RWPE2 (cell line): ENCODE data around the gene RABGAP1L.

Source experiments
- ATAC-seq: fragments of 200-7000 bp; cut with Tn5 transposase; 3 replicates; pipeline ENCODE4 v1.9.1; 2021; ENCODE audit warnings: low read depth
- DNase-seq: peaks from one replicate; pipeline ENCODE4 v3.0.0-alpha.2; 2020; ENCODE audit warnings: low spot score
- H3K27ac ChIP-seq: fragments of 450-650 bp; 2 replicates; pipeline ENCODE4 v1.5.1; 2017; ENCODE audit warnings: mild to moderate bottlenecking; ENCODE audit not compliant: poor library complexity, severe bottlenecking
- H3K27me3 ChIP-seq: fragments of 250-450 bp; sonication (Bioruptor Pico); 2 replicates; pipeline ENCODE4 v1.5.1; 2021; ENCODE audit warnings: mild to moderate bottlenecking, moderate library complexity; ENCODE audit not compliant: insufficient read depth, poor library complexity, severe bottlenecking
- H3K36me3 ChIP-seq: fragments of 250-450 bp; sonication (Bioruptor Pico); 2 replicates; pipeline ENCODE4 v1.5.1; 2020; ENCODE audit warnings: low read depth, mild to moderate bottlenecking, moderate library complexity
- H3K4me1 ChIP-seq: fragments of 250-450 bp; sonication (Bioruptor Pico); 2 replicates; pipeline ENCODE4 v1.5.1; 2021; ENCODE audit warnings: mild to moderate bottlenecking, moderate library complexity; ENCODE audit not compliant: insufficient read depth, poor library complexity, severe bottlenecking
- H3K4me3 ChIP-seq: fragments of 250-450 bp; sonication (Bioruptor Pico); 2 replicates; pipeline ENCODE4 v1.5.1; 2021; ENCODE audit warnings: mild to moderate bottlenecking, moderate library complexity; ENCODE audit not compliant: severe bottlenecking
- H3K9me3 ChIP-seq: fragments of 250-450 bp; sonication (Bioruptor Pico); 2 replicates; pipeline ENCODE4 v1.5.1; 2021; ENCODE audit warnings: mild to moderate bottlenecking, moderate library complexity; ENCODE audit not compliant: severe bottlenecking
- CTCF ChIP-seq: fragments of 450-650 bp; IDR thresholded peaks from one replicate; pipeline ENCODE4 v1.5.1; 2017; ENCODE audit warnings: mild to moderate bottlenecking, moderate library complexity; ENCODE audit not compliant: poor library complexity, severe bottlenecking

RABGAP1L gene

GRCh38 chr1:175035865-175036264 is 876.5 kb downstream of the RABGAP1L start:
- Histone ChIP-seq H3K27ac (no peak overlapping the region), H3K4me1 (peaks cover 8% of the 10 kb centered on the region), H3K9me3 (no peaks in the 10 kb centered on the region), H3K27me3 (no peaks in the 10 kb centered on the region), H3K36me3 (no peaks in the 10 kb centered on the region), H3K4me3 (no peak overlapping the region)
- DNase-seq = no peak
- ATAC-seq = no peak
- no peak for TF ChIP-seq CTCF

DNA sequence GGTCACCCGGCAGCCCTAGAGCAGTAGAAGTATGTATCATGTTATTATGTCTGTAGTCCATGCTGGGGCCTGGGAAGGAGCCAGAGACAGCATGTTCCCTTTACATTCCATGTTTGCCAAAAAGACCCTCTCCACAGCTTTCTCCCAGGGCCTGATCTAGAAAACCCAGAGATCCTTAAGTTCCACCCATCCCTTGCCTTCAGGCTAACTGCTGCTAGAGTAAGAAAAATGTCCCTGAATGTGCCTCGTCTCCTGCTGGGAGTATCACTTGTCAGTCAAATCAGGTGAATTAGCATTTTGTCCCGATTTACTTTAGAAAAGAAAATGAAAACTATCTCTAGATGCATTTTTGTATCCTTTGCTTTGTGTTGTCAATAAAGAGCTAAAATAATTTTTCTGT is 877.2 kb downstream of the RABGAP1L start:
- no peak overlapping the region for H3K27ac ChIP-seq
- no peak overlapping the region for H3K4me3 ChIP-seq
- ATAC-seq = no peak
- no peaks in the 10 kb centered on the region for H3K9me3 ChIP-seq
- peaks cover 8% of the 10 kb centered on the region for H3K4me1 ChIP-seq
- no peaks in the 10 kb centered on the region for H3K36me3 ChIP-seq
- no peak for TF ChIP-seq CTCF
- no peaks in the 10 kb centered on the region for H3K27me3 ChIP-seq
- no peak for DNase-seq

DNA sequence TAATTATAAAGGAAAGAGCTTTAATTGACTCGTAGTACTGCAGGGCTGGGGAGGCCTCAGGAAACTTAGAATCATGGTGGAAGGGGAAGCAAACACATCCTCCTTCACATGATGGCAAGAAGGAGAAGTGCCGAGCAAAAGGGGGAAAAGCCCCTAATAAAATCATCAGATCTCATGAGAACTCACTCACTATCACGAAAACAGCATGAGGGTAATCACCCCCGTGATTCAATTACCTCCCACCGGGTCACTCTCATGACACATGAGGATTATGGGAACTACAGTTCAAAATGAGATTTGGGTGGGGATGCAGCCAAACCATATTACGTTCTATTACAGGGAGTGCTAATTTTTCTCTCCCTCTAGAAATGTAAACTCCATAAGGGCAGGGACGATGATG is 878.1 kb downstream of the RABGAP1L start:
- Histone ChIP-seq H3K27ac (no peak overlapping the region), H3K27me3 (no peaks in the 10 kb centered on the region), H3K36me3 (no peaks in the 10 kb centered on the region), H3K4me1 (peaks cover 8% of the 10 kb centered on the region), H3K4me3 (no peak overlapping the region), H3K9me3 (no peaks in the 10 kb centered on the region)
- TF ChIP-seq CTCF = no peak
- DNase-seq (no peak), ATAC-seq (no peak)

DNA sequence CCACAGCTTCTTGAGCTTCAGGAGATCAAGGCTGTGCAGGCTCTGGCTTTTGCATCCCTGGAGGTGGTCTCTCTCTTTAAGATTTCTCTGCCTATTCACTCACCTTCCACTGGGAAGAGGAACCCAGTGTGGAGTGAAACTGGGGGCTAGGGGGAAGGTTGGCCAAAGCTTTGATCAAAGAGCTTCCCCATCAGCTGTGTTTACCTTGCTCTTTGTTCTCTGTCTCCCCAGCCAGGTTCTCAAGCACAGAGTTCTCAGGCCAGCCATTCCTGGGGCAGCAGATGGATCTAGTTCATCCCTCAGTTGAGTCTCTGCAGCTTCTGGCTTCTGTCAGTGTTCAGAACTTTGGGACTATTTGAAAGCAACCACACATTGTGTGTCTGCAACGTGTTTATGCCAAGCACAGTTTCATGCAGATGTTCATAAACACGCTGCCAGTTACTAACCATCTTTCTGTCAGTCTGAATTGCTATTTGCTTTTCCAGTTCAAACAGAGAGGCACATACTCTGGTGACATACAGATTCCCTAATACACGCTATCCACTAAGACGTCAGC is 881.1 kb downstream of the RABGAP1L start:
- ATAC-seq = no peak
- TF ChIP-seq CTCF = no peak
- Histone ChIP-seq H3K4me1 (no peaks in the 10 kb centered on the region), H3K27ac (no peak overlapping the region), H3K9me3 (no peaks in the 10 kb centered on the region), H3K27me3 (no peaks in the 10 kb centered on the region), H3K36me3 (no peaks in the 10 kb centered on the region), H3K4me3 (no peak overlapping the region)
- no peak for DNase-seq

GRCh38 chr1:175042650-175043049 is 883.3 kb downstream of the RABGAP1L start:
- no peak overlapping the region for H3K27ac ChIP-seq
- peaks cover 2% of the 10 kb centered on the region for H3K27me3 ChIP-seq
- H3K4me1 ChIP-seq = no peaks in the 10 kb centered on the region
- H3K36me3 ChIP-seq = no peaks in the 10 kb centered on the region
- DNase-seq (no peak), ATAC-seq (no peak)
- H3K4me3 ChIP-seq = no peak overlapping the region
- TF ChIP-seq CTCF = no peak
- H3K9me3 ChIP-seq = no peaks in the 10 kb centered on the region
